SKM-1 (cell line): ENCODE measurements around the gene MICAL1.

ENCODE experiments used
- DNase-seq: peaks from one replicate; lab custom pipeline; 2025; ENCODE audit not compliant: unreplicated experiment; lab: John Stamatoyannopoulos, UW

MICAL1 gene

GRCh38 chr6:109456111-109456583 lies 575 bp upstream of the MICAL1 start:
- DNase-seq = no peak

- DNase-seq = peak; percentile 43
Observed at GRCh38 chr6:109454496-109455436, 806 bp downstream of the MICAL1 start.

- no peak for DNase-seq
Observed at GRCh38 chr6:109453594-109454495, 1.7 kb downstream of the MICAL1 start.

GRCh38 chr6:109453156-109453555 lies 2.4 kb downstream of the MICAL1 start:
- no peak for DNase-seq

GRCh38 chr6:109452181-109452580 lies 3.4 kb downstream of the MICAL1 start:
- no peak for DNase-seq

GRCh38 chr6:109451376-109451775 lies 4.2 kb downstream of the MICAL1 start:
- no peak for DNase-seq

GRCh38 chr6:109450801-109451200 lies 4.8 kb downstream of the MICAL1 start:
- DNase-seq = no peak

GRCh38 chr6:109449795-109450673 lies 5.5 kb downstream of the MICAL1 start:
- DNase-seq = no peak

GRCh38 chr6:109449064-109449794 lies 6.3 kb downstream of the MICAL1 start:
- DNase-seq = no peak

- DNase-seq = no peak
Observed at GRCh38 chr6:109448615-109449014, 7.0 kb downstream of the MICAL1 start.

GRCh38 chr6:109447878-109448555 lies 7.6 kb downstream of the MICAL1 start:
- no peak for DNase-seq

GRCh38 chr6:109447087-109447486 lies 8.5 kb downstream of the MICAL1 start:
- no peak for DNase-seq

- no peak for DNase-seq
Observed at GRCh38 chr6:109446541-109446940, 9.0 kb downstream of the MICAL1 start.

GRCh38 chr6:109446072-109446471 lies 9.5 kb downstream of the MICAL1 start:
- DNase-seq = no peak

GRCh38 chr6:109445382-109445781 lies 10.2 kb downstream of the MICAL1 start:
- no peak for DNase-seq

- DNase-seq = no peak
Observed at GRCh38 chr6:109443425-109443950, 12.1 kb downstream of the MICAL1 start.

GRCh38 chr6:109442393-109442924 lies 13.1 kb downstream of the MICAL1 start:
- no peak for DNase-seq

GRCh38 chr6:109441069-109441816 lies 14.3 kb downstream of the MICAL1 start:
- DNase-seq = no peak
